Prostate gland (tissue), 2 donors: Measurements from ENCODE around the gene SLC31A1.

Experiments
- POLR2A ChIP-seq: fragments of 450-650 bp; IDR thresholded peaks from one replicate; pipeline ENCODE4 v1.6.1; 2016; ENCODE audit warnings: antibody characterized with exemption, mild to moderate bottlenecking
- POLR2AphosphoS5 ChIP-seq: sonication (generic); formaldehyde crosslinking; IDR thresholded peaks from one replicate; pipeline ENCODE4 v1.6.1; 2017; ENCODE audit warnings: antibody characterized with exemption
- TF ChIP-seq, protein P1 (sequence below), 4 experiments: fragments of 200-600 bp in 2 of 4; fragments of 450-650 bp in 2 of 4; sonication (generic) in 2 of 4; IDR thresholded peaks; 1 replicate in 3 of 4; 2 replicates in 1 of 4; pipeline ENCODE4 v1.5.1; 2016 to 2019; ENCODE audit warnings: antibody characterized with exemption in 4 of 4, mild to moderate bottlenecking in 2 of 4, moderate library complexity in 2 of 4

DNA sequence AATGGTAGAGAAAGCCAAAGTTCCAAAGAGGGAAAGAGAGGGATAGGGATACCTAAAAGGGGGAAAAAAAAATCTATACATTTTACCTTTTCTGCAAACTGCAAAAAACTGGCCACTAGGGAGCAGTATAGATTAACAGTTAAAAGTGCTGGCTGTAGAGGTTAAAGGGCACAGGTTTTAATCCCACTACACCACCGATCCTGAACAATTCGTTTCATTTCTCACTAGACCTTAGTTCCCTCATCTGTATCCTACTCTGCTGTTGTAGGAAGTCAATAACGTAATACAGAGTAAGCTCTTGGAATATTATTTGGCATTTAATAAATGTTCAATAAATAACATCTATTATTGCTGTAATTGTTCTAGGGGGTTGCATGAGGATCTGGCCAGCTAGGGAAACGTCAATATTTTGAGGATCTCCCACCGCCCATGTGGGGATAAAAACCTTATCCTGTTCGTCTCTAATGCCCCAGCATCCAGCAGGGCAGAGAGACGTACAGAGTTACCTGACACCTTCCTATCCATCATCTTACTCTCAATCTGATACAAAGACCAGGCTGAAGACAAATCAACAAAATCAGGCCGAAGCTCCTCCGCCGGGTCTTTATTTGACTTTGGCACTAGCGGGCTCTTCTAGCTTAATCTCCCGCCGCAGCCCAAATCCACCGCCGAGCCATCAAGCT lies 53.3 kb downstream of the SLC31A1 start:
- TF ChIP-seq POLR2AphosphoS5 = no peak
- TF ChIP-seq, protein P1, sequence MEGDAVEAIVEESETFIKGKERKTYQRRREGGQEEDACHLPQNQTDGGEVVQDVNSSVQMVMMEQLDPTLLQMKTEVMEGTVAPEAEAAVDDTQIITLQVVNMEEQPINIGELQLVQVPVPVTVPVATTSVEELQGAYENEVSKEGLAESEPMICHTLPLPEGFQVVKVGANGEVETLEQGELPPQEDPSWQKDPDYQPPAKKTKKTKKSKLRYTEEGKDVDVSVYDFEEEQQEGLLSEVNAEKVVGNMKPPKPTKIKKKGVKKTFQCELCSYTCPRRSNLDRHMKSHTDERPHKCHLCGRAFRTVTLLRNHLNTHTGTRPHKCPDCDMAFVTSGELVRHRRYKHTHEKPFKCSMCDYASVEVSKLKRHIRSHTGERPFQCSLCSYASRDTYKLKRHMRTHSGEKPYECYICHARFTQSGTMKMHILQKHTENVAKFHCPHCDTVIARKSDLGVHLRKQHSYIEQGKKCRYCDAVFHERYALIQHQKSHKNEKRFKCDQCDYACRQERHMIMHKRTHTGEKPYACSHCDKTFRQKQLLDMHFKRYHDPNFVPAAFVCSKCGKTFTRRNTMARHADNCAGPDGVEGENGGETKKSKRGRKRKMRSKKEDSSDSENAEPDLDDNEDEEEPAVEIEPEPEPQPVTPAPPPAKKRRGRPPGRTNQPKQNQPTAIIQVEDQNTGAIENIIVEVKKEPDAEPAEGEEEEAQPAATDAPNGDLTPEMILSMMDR (IDR thresholded peaks at IDR 0.05) = peak; percentile 32 to 79 (median 74)
- no peak for TF ChIP-seq POLR2A
